HepG2 (cell line): ENCODE data around the gene RASA2. TPM values are rescaled to one million over a fixed set of nuclear protein-coding genes. Genes with fewer than 3 reads are reported as not detected.

Experiments used
- ELF1 ChIP-seq: sonication (generic); formaldehyde crosslinking; IDR thresholded peaks from 2 replicates; pipeline ENCODE4 v1.4.0; 2020; ENCODE audit warnings: missing genetic modification reagents
- ELF3 ChIP-seq: IDR thresholded peaks from 2 replicates; pipeline ENCODE4 v1.6.1; 2016; ENCODE audit warnings: missing genetic modification reagents, missing compliant biosample characterization
- ETV5 ChIP-seq: IDR thresholded peaks from 2 replicates; pipeline ENCODE4 v1.6.1; 2018; ENCODE audit warnings: missing biosample characterization, missing genetic modification reagents, inconsistent platforms, borderline replicate concordance
- JARID2 ChIP-seq: sonication (generic); formaldehyde crosslinking; IDR thresholded peaks from 2 replicates; pipeline ENCODE4 v1.8.1; 2023; ENCODE audit warnings: missing genetic modification reagents, inconsistent platforms; ENCODE audit not compliant: insufficient replicate concordance
- RCOR2 ChIP-seq: IDR thresholded peaks from 2 replicates; pipeline ENCODE4 v1.6.1; 2016; ENCODE audit warnings: missing biosample characterization, missing genetic modification reagents
- SIX4 ChIP-seq: sonication (generic); formaldehyde crosslinking; IDR thresholded peaks from 2 replicates; pipeline ENCODE4 v1.4.0; 2020; ENCODE audit warnings: missing genetic modification reagents
- SKI ChIP-seq: fragments of 450-650 bp; IDR thresholded peaks from one replicate; pipeline ENCODE4 v1.6.1; 2018; ENCODE audit warnings: mild to moderate bottlenecking; ENCODE audit not compliant: partially characterized antibody
- STAG1 ChIP-seq: sonication (generic); formaldehyde crosslinking; IDR thresholded peaks from 2 replicates; pipeline ENCODE4 v1.4.0; 2020; ENCODE audit warnings: missing genetic modification reagents
- ZFX ChIP-seq: sonication (generic); formaldehyde crosslinking; IDR thresholded peaks from 2 replicates; pipeline ENCODE4 v1.4.0; 2020; ENCODE audit warnings: mild to moderate bottlenecking, low read depth, missing genetic modification reagents, moderate library complexity
- ZNF12 ChIP-seq: sonication (generic); formaldehyde crosslinking; IDR thresholded peaks from 2 replicates; pipeline ENCODE4 v1.5.0; 2020; ENCODE audit warnings: missing genetic modification reagents
- ZNF20 ChIP-seq: sonication (generic); formaldehyde crosslinking; IDR thresholded peaks from 2 replicates; pipeline ENCODE4 v1.4.0; 2020; ENCODE audit warnings: mild to moderate bottlenecking, moderate library complexity, missing genetic modification reagents
- ZNF253 ChIP-seq: sonication (generic); formaldehyde crosslinking; IDR thresholded peaks from 2 replicates; pipeline ENCODE4 v1.8.0; 2022; ENCODE audit warnings: mild to moderate bottlenecking, missing genetic modification reagents, borderline replicate concordance
- ZNF264 ChIP-seq: sonication (generic); formaldehyde crosslinking; IDR thresholded peaks from 2 replicates; pipeline ENCODE4 v1.4.0; 2020; ENCODE audit warnings: missing genetic modification reagents
- ZNF724P ChIP-seq: sonication (generic); formaldehyde crosslinking; IDR thresholded peaks from 2 replicates; pipeline ENCODE4 v1.8.0; 2022; ENCODE audit warnings: missing genetic modification reagents, borderline replicate concordance
- ZNF782 ChIP-seq: sonication (generic); formaldehyde crosslinking; IDR thresholded peaks from 2 replicates; pipeline ENCODE4 v1.4.0; 2020; ENCODE audit warnings: missing genetic modification reagents, mild to moderate bottlenecking, borderline replicate concordance
- polyA plus RNA-seq, 8 experiments: library from polyadenylated mRNA; depleted of rRNA in 3 of 8; stranded (reverse) in 7 of 8; unstranded in 1 of 8; fragments of >200 nt; fragmentation: Illumina TruSeq in 4 of 8; extraction: Trizol in 4 of 8; gene quantifications; 2 replicates each; pipeline versions ENCODE4 v1.2.1 to v1.2.3, GENCODE V29; 2011 to 2016; ENCODE audit warnings: low read depth in 4 of 8, missing spikeins in 1 of 8, mixed read lengths in 1 of 8; ENCODE audit not compliant: insufficient read depth in 1 of 8
- total RNA-seq, 5 experiments: library from RNA; depleted of rRNA; stranded (reverse); fragments of >200 nt; fragmentation: Illumina TruSeq; extraction: Trizol; gene quantifications; 2 replicates each; pipeline ENCODE4 v1.2.3, GENCODE V29; 2016; ENCODE audit warnings: low read depth in 1 of 5
- TF ChIP-seq, protein P1 (sequence below): sonication (generic); formaldehyde crosslinking; IDR thresholded peaks from 2 replicates; pipeline ENCODE4 v1.5.1; 2020; ENCODE audit warnings: missing genetic modification reagents, mild to moderate bottlenecking, borderline replicate concordance
- TF ChIP-seq, protein P2 (sequence below): sonication (generic); formaldehyde crosslinking; conservative IDR thresholded peaks from 2 replicates; pipeline ENCODE4 v1.4.0; 2020; ENCODE audit warnings: missing genetic modification reagents
- TF ChIP-seq, protein P3 (sequence below): sonication (generic); formaldehyde crosslinking; IDR thresholded peaks from 2 replicates; pipeline ENCODE4 v1.5.1; 2020; ENCODE audit warnings: mild to moderate bottlenecking, missing genetic modification reagents, moderate library complexity

Gene RASA2
- total and polyA plus RNA-seq, 2 of the 13 experiments (the other 11 are each of a cell fraction or from before 2014, with no cell fraction given) = 5.4 to 8.5 TPM

DNA sequence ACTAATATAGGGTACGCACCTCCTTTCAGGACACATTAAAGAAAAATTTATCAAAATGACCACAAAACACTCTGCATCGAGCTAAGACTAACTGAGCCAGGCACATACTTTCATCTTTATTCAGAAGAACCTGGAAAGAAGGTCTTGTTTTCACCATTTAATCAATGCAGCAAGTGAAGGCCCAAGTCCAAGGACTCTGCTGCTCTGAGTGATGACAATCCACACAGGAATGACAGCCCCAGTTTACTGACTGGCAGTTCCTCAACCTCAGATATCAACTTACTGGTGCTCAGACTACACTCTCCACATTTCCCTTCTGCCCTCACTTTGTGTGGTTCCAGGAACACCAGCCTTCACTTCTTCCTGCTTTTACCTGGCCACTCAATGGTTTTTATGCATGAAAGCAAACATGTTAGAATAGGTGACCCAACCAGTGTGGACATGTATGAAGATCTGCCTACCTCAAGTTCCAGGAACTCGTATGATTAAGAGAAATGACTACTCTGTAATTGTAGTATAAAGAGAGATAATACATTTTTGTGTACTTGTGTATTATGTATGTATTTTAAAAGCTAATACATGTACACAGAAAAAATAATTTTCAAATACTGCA, 29.1 kb upstream of the RASA2 start (continued):
- TF ChIP-seq, protein P1, sequence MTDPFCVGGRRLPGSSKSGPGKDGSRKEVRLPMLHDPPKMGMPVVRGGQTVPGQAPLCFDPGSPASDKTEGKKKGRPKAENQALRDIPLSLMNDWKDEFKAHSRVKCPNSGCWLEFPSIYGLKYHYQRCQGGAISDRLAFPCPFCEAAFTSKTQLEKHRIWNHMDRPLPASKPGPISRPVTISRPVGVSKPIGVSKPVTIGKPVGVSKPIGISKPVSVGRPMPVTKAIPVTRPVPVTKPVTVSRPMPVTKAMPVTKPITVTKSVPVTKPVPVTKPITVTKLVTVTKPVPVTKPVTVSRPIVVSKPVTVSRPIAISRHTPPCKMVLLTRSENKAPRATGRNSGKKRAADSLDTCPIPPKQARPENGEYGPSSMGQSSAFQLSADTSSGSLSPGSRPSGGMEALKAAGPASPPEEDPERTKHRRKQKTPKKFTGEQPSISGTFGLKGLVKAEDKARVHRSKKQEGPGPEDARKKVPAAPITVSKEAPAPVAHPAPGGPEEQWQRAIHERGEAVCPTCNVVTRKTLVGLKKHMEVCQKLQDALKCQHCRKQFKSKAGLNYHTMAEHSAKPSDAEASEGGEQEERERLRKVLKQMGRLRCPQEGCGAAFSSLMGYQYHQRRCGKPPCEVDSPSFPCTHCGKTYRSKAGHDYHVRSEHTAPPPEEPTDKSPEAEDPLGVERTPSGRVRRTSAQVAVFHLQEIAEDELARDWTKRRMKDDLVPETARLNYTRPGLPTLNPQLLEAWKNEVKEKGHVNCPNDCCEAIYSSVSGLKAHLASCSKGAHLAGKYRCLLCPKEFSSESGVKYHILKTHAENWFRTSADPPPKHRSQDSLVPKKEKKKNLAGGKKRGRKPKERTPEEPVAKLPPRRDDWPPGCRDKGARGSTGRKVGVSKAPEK (CRISPR knock-in tag) = no peak
- TF ChIP-seq SIX4 (CRISPR knock-in tag) (peak; percentile 44; the same call in 1 of the 2 replicates), RCOR2 (peak; percentile 43; the same call in 1 of the 2 replicates), ELF3 (CRISPR knock-in tag) (peak; percentile 72; the same call in 1 of the 2 replicates), ZNF264 (CRISPR knock-in tag) (no peak), ZFX (CRISPR knock-in tag) (peak; percentile 39; the same call in 1 of the 2 replicates), STAG1 (0 out of 2 replicates have a peak, but pooled peaks have one; percentile 10), ZNF253 (CRISPR knock-in tag) (no peak), SKI (no peak), ZNF12 (CRISPR knock-in tag) (no peak), ELF1 (CRISPR knock-in tag) (0 out of 2 replicates have a peak, but pooled peaks have one; percentile 17), ZNF20 (CRISPR knock-in tag) (no peak), ETV5 (CRISPR knock-in tag) (peak; percentile 18; the same call in 1 of the 2 replicates), ZNF724P (CRISPR knock-in tag) (no peak), JARID2 (CRISPR knock-in tag) (no peak), ZNF782 (CRISPR knock-in tag) (peak; percentile 34; the same call in 1 of the 2 replicates)
- TF ChIP-seq, protein P2, sequence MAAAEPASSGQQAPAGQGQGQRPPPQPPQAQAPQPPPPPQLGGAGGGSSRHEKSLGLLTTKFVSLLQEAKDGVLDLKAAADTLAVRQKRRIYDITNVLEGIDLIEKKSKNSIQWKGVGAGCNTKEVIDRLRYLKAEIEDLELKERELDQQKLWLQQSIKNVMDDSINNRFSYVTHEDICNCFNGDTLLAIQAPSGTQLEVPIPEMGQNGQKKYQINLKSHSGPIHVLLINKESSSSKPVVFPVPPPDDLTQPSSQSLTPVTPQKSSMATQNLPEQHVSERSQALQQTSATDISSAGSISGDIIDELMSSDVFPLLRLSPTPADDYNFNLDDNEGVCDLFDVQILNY (CRISPR knock-in tag) = no peak
- TF ChIP-seq, protein P3, sequence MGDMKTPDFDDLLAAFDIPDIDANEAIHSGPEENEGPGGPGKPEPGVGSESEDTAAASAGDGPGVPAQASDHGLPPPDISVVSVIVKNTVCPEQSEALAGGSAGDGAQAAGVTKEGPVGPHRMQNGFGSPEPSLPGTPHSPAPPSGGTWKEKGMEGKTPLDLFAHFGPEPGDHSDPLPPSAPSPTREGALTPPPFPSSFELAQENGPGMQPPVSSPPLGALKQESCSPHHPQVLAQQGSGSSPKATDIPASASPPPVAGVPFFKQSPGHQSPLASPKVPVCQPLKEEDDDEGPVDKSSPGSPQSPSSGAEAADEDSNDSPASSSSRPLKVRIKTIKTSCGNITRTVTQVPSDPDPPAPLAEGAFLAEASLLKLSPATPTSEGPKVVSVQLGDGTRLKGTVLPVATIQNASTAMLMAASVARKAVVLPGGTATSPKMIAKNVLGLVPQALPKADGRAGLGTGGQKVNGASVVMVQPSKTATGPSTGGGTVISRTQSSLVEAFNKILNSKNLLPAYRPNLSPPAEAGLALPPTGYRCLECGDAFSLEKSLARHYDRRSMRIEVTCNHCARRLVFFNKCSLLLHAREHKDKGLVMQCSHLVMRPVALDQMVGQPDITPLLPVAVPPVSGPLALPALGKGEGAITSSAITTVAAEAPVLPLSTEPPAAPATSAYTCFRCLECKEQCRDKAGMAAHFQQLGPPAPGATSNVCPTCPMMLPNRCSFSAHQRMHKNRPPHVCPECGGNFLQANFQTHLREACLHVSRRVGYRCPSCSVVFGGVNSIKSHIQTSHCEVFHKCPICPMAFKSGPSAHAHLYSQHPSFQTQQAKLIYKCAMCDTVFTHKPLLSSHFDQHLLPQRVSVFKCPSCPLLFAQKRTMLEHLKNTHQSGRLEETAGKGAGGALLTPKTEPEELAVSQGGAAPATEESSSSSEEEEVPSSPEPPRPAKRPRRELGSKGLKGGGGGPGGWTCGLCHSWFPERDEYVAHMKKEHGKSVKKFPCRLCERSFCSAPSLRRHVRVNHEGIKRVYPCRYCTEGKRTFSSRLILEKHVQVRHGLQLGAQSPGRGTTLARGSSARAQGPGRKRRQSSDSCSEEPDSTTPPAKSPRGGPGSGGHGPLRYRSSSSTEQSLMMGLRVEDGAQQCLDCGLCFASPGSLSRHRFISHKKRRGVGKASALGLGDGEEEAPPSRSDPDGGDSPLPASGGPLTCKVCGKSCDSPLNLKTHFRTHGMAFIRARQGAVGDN (CRISPR knock-in tag) = no peak
